Central memory CD8-positive, alpha-beta T cell (primary cell): ENCODE results near the gene CYP11A1.
"Not testable (repeated sequence)": the region's sequence is repeated elsewhere in the genome, so short reads cannot be mapped to it uniquely, and the experiment has no call there.

ENCODE experiments used
- ATAC-seq: fragments of 150-1000 bp; cut with Tn5 transposase; replicated peaks from 2 replicates; pipeline ENCODE4 v1.10.0; 2022; ENCODE audit warnings: mild to moderate bottlenecking, moderate FRiP score, moderate number of reproducible peaks; ENCODE audit not compliant: poor library complexity, severe bottlenecking; ENCODE audit errors: extremely low read depth
- DNase-seq, 2 donors: peaks; one replicate each; pipeline ENCODE4 v3.0.0; 2021; ENCODE audit warnings: low spot score in 2 of 2
- H3K27ac Mint-ChIP-seq: one replicate; pipeline ENCODE4 v1.8.0; 2022; ENCODE audit warnings: low read depth, mild to moderate bottlenecking, moderate library complexity, mixed read lengths
- H3K27me3 Mint-ChIP-seq: one replicate; pipeline ENCODE4 v1.8.0; 2022; ENCODE audit warnings: mixed read lengths
- H3K36me3 Mint-ChIP-seq: one replicate; pipeline ENCODE4 v1.8.0; 2022; ENCODE audit warnings: mild to moderate bottlenecking, moderate library complexity, mixed read lengths; ENCODE audit not compliant: insufficient read depth
- H3K4me1 Mint-ChIP-seq: one replicate; pipeline ENCODE4 v1.8.0; 2022; ENCODE audit warnings: mixed read lengths
- H3K4me3 Mint-ChIP-seq: one replicate; pipeline ENCODE4 v1.8.0; 2022; ENCODE audit warnings: mild to moderate bottlenecking, moderate library complexity, mixed read lengths
- H3K9me3 Mint-ChIP-seq: one replicate; pipeline ENCODE4 v1.8.0; 2022; ENCODE audit warnings: mixed read lengths

CYP11A1 gene

DNA sequence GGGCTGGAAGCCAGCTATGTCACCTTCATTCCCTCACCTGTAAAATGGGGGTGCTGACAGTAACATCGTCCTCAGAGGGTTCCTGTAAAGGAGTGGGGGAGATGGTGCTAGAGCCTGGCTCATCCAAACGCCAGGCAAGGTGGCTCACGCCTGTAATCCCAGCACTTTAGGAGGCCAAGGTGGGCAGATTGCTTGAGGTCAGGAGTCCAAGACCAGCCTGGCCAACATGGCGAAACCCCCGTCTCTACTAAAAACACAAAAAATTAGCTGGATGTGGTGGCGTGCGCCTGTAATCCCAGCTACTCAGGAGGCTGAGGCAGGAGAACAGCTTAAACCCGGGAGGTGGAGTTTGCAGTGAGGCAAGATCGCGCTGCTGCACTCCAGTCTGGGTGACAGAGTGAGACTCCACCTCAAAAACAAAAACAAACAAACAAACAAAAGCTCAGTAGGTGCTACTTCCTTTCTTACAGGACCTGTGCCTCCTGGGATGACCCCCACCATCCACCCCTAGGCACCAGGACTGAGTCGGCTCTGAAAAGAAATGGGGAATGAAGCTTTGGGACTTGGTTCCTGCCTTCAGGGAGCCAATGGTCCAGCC lies 22.7 kb upstream of the CYP11A1 start:
- Mint-ChIP-seq H3K27ac (peak overlapping the region; percentile 66), H3K4me1 (peaks cover 37% of the 10 kb centered on the region)
- not testable (repeated sequence) for ATAC-seq, DNase-seq, H3K4me3 Mint-ChIP-seq, H3K27me3 Mint-ChIP-seq, H3K9me3 Mint-ChIP-seq, H3K36me3 Mint-ChIP-seq

- Mint-ChIP-seq H3K27ac (peak overlapping the region; percentile 38), H3K36me3 (peaks cover 1% of the 10 kb centered on the region), H3K4me3 (no peak overlapping the region), H3K27me3 (no peaks in the 10 kb centered on the region), H3K9me3 (no peaks in the 10 kb centered on the region), H3K4me1 (peaks cover 44% of the 10 kb centered on the region)
- no peak for ATAC-seq
- no peak for DNase-seq
These were observed 22.0 kb upstream of the CYP11A1 start for GRCh38 chr15:74389241-74390048.

GRCh38 chr15:74388363-74388951 lies 21.0 kb upstream of the CYP11A1 start:
- ATAC-seq (no peak), DNase-seq (no peak)
- Mint-ChIP-seq H3K4me3 (no peak overlapping the region), H3K36me3 (peaks cover 1% of the 10 kb centered on the region), H3K9me3 (no peaks in the 10 kb centered on the region), H3K4me1 (peaks cover 54% of the 10 kb centered on the region), H3K27ac (peak overlapping the region; percentile 38), H3K27me3 (no peaks in the 10 kb centered on the region)

- no peak overlapping the region for H3K4me3 Mint-ChIP-seq
- H3K36me3 Mint-ChIP-seq, result peaks cover 1% of the 10 kb centered on the region
- ATAC-seq (no peak), DNase-seq (no peak)
- peaks cover 56% of the 10 kb centered on the region for H3K4me1 Mint-ChIP-seq
- no peak overlapping the region for H3K27ac Mint-ChIP-seq
- H3K9me3 Mint-ChIP-seq, result no peaks in the 10 kb centered on the region
- H3K27me3 Mint-ChIP-seq, result no peaks in the 10 kb centered on the region
These were observed 20.3 kb upstream of the CYP11A1 start for GRCh38 chr15:74387621-74388362.

DNA sequence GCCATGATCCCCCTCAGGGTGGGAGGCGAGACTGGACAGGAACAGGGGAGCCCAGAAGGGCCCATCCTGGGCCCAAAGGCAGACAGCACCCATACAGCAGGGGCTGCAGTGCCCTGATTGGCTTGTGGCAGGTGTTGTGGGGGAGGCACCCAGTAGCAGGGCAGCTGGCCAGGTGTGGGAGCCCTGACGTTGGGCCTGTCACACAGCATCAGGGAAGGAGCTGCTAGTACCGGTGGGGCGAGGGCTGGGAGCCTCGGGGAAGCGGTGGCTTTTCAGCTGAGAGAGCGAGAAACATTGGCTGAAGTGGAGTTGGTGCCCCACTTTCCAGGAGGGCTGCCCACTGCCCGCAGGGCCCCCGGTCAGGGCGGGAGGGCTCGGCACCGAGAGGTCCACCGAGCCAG lies 19.7 kb upstream of the CYP11A1 start:
- no peaks in the 10 kb centered on the region for H3K9me3 Mint-ChIP-seq
- H3K36me3 Mint-ChIP-seq, result peaks cover 3% of the 10 kb centered on the region
- DNase-seq (no peak), ATAC-seq (no peak)
- no peak overlapping the region for H3K4me3 Mint-ChIP-seq
- H3K27ac Mint-ChIP-seq, result no peak overlapping the region
- peaks cover 56% of the 10 kb centered on the region for H3K4me1 Mint-ChIP-seq
- no peaks in the 10 kb centered on the region for H3K27me3 Mint-ChIP-seq

DNA sequence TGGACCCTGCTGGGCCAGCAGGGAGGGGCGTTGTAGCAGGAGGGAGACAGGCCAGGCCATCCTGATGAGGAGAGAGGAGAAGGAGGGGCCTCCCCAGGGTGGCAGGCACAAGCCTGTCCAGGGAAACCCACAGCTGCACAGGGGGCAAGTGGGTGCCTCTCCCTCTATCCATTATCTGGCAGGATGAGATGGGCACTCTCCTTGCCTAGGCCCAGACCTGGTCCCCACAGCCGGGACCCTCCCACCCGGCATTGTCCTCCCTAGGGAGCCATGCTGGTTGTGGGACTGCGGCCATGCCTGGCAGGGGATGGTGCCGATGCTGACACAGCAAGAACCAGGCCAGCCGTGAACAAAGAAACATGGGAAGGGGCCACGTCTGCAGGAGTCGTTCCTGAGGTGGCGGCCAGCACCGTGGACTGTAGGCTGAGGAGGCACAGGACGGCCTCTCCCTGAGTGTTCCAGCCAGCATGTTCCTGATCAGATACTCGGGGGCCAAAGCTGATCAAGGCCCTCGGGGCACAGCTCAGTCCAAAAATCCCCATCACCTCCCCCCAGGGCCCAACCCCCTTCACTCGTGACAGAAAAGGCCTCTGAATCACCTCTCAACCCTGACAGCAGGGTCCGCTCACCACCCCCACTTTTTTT lies 19.2 kb upstream of the CYP11A1 start:
- Mint-ChIP-seq H3K36me3 (peaks cover 3% of the 10 kb centered on the region), H3K9me3 (no peaks in the 10 kb centered on the region), H3K27me3 (no peaks in the 10 kb centered on the region), H3K27ac (no peak overlapping the region), H3K4me3 (no peak overlapping the region), H3K4me1 (peaks cover 56% of the 10 kb centered on the region)
- ATAC-seq (no peak), DNase-seq (no peak)

DNA sequence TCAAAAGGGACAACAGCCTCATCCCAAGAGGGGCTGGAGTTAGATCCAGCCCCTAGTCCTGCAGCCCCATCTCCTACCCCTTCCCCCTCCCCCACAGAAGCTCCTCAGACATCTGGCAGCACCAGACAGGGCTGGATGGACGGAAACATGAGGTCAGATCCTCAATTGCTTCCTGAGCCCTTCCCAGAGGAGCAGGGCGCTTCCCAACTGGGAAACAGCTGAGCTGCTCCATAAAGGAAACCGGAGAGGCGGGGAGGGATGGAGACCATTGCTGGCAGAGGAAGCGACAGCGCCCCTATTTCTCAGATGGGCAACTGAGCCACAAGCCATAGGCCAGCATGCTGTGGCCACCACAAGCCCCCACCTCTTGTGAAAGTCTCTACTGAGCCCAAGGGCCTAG lies 18.3 kb upstream of the CYP11A1 start:
- H3K4me3 Mint-ChIP-seq, result no peak overlapping the region
- DNase-seq (no peak), ATAC-seq (no peak)
- no peaks in the 10 kb centered on the region for H3K27me3 Mint-ChIP-seq
- no peaks in the 10 kb centered on the region for H3K9me3 Mint-ChIP-seq
- peak overlapping the region; percentile 30 for H3K27ac Mint-ChIP-seq
- peaks cover 3% of the 10 kb centered on the region for H3K36me3 Mint-ChIP-seq
- peaks cover 47% of the 10 kb centered on the region for H3K4me1 Mint-ChIP-seq

- no peaks in the 10 kb centered on the region for H3K9me3 Mint-ChIP-seq
- H3K4me1 Mint-ChIP-seq, result peaks cover 43% of the 10 kb centered on the region
- ATAC-seq, result peak; percentile 80
- H3K27me3 Mint-ChIP-seq, result no peaks in the 10 kb centered on the region
- H3K36me3 Mint-ChIP-seq, result peaks cover 3% of the 10 kb centered on the region
- DNase-seq, result peak in 1 of 2 donors; percentile 38
- H3K4me3 Mint-ChIP-seq, result peak overlapping the region; percentile 21
- peak overlapping the region; percentile 30 for H3K27ac Mint-ChIP-seq
These were observed 17.6 kb upstream of the CYP11A1 start for GRCh38 chr15:74384881-74385643.

DNA sequence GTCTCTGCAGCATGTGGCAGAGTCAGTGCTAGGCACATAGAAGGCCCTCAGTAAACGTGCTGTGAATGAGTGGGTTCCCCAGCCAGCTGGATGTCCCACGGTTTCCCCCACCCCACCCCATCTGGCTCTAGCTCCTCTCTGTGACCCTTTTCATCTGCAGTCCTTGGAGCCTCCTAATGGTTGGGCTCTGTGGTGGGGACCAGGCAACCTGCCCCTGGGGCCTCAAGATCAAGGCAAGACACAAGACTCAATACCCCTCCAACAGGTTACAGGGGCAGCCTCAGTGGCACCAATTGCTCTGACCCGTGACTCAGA lies 17.1 kb upstream of the CYP11A1 start:
- Mint-ChIP-seq H3K4me1 (peaks cover 43% of the 10 kb centered on the region), H3K36me3 (peaks cover 3% of the 10 kb centered on the region), H3K9me3 (no peaks in the 10 kb centered on the region), H3K27ac (peak overlapping the region; percentile 30), H3K27me3 (no peaks in the 10 kb centered on the region), H3K4me3 (peak overlapping the region; percentile 21)
- DNase-seq (no peak), ATAC-seq (no peak)

DNA sequence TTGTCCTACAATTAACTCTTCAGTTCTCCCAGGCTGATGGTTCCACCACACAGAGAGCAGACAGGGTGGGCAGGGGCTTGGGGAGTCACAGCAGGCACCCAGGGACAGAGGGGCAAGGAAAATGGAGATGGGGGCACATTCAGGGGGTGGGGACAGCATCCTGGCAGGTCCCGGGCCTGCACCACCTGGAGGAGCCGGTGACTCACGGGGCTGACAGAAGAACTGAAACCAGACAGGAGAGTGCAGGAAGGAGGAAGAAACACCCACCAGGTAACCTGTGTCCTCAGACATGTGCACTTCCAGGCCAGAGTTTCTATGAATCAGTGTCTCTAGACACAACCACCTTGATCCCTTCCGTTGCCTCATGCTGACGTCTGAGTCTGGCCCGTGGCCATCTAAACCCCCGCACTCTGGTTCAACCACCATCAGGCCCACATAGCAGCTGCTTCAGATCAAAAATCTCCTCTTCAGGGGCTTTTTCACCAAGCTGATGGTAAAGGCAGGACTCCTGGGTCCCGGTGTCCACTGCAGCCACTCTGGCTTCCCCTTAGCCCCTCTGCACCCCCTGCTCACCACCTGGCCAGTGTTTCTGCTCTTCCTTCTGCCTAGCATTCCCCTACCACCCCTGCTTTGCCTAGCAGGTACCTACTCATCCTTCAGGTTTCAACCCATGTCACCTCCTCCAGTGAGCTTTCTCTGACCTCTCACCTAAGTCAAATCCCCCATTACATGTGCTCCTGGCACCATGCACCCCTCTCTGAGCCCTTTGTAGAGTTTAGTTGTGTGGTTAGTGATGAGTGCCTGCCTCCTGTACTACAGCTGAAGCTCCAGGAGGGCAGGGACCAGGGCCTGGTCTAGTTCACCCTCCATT lies 16.5 kb upstream of the CYP11A1 start:
- H3K4me3 Mint-ChIP-seq, result peak overlapping the region; percentile 21
- no peaks in the 10 kb centered on the region for H3K9me3 Mint-ChIP-seq
- no peaks in the 10 kb centered on the region for H3K27me3 Mint-ChIP-seq
- H3K27ac Mint-ChIP-seq, result peak overlapping the region; percentile 30
- ATAC-seq (peak; percentile 66), DNase-seq (peak in 1 of 2 donors; percentile 40)
- H3K36me3 Mint-ChIP-seq, result peaks cover 3% of the 10 kb centered on the region
- H3K4me1 Mint-ChIP-seq, result peaks cover 43% of the 10 kb centered on the region

GRCh38 chr15:74383286-74383685 lies 15.8 kb upstream of the CYP11A1 start:
- peaks cover 3% of the 10 kb centered on the region for H3K36me3 Mint-ChIP-seq
- H3K27ac Mint-ChIP-seq, result peak overlapping the region; percentile 30
- H3K9me3 Mint-ChIP-seq, result no peaks in the 10 kb centered on the region
- no peak for DNase-seq
- peaks cover 43% of the 10 kb centered on the region for H3K4me1 Mint-ChIP-seq
- H3K27me3 Mint-ChIP-seq, result no peaks in the 10 kb centered on the region
- H3K4me3 Mint-ChIP-seq, result no peak overlapping the region
- ATAC-seq, result peak; percentile 1
